ENCODE results near the gene N4BP2. TPM values are rescaled to one million over a fixed set of nuclear protein-coding genes. Genes with fewer than 3 reads are reported as not detected.

Gene N4BP2
- total RNA-seq, 1 experiment from 2014 or later, result 8.5 TPM

GRCh38 chr4:40121515-40121914, 64.9 kb downstream of the N4BP2 start:
- CTCF ChIA-PET, result no interaction called here
- in situ Hi-C loops (cut with HindIII; ENCODE audit: low pct_unique_long_range_greater_than_20kb, low sequenced_read_pairs), result no loop called here
- DNase-seq (ENCODE audit: low read depth, low spot score), result peak; percentile 56
- H3K4me3 ChIP-seq (ENCODE audit: low read depth in 2 of 2, low read length in 2 of 2), result no peak overlapping the region
- no peak overlapping the region for H3K27ac ChIP-seq (ENCODE audit: low read length)
- no TSS peak for BruUV-seq (replicated peaks)
- no peak for TF ChIP-seq SIN3A (IDR thresholded peaks at IDR 0.05; ENCODE audit: borderline replicate concordance, insufficient read depth, low read depth, low read length)
- TF ChIP-seq, protein P1, sequence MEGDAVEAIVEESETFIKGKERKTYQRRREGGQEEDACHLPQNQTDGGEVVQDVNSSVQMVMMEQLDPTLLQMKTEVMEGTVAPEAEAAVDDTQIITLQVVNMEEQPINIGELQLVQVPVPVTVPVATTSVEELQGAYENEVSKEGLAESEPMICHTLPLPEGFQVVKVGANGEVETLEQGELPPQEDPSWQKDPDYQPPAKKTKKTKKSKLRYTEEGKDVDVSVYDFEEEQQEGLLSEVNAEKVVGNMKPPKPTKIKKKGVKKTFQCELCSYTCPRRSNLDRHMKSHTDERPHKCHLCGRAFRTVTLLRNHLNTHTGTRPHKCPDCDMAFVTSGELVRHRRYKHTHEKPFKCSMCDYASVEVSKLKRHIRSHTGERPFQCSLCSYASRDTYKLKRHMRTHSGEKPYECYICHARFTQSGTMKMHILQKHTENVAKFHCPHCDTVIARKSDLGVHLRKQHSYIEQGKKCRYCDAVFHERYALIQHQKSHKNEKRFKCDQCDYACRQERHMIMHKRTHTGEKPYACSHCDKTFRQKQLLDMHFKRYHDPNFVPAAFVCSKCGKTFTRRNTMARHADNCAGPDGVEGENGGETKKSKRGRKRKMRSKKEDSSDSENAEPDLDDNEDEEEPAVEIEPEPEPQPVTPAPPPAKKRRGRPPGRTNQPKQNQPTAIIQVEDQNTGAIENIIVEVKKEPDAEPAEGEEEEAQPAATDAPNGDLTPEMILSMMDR (IDR thresholded peaks at IDR 0.05), result no peak
- ATAC-seq, result no peak
- intact Hi-C loops (cut with micrococcal nuclease; ENCODE audit: unreplicated experiment), result no loop called here
- no peaks in the 10 kb centered on the region for H3K9me3 ChIP-seq (ENCODE audit: control insufficient read depth, insufficient read depth, low read depth, low read length)
- no peaks in the 10 kb centered on the region for H3K27me3 ChIP-seq (ENCODE audit: control insufficient read depth, insufficient read depth, low read length)
- H3K4me1 ChIP-seq (ENCODE audit: control insufficient read depth, insufficient read depth, low read length), result no peaks in the 10 kb centered on the region
- POLR2A ChIA-PET, result no interaction called here
- H3K36me3 ChIP-seq (ENCODE audit: control insufficient read depth, insufficient read depth, low read length), result no peaks in the 10 kb centered on the region

DNA sequence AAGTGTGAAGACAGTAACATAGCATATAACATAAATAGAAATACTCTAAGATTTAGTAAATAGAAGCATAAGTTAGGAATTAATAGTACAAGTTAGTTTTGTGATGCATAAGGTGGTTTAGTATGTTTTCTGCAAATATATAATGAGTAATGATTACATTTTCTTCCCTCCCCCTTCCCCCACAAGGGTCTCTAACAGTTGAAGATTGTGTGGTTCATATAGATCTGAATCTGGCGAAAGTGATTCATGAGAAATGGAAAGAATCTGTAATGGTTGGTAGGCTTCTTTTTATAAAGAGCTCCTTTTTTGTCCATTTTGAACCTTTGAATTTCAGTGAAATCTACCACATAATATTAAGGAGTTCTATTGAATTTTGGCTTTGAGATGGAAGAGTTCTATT, 66.3 kb downstream of the N4BP2 start:
- Histone ChIP-seq H3K9me3 (ENCODE audit: control insufficient read depth, insufficient read depth, low read depth, low read length) (no peaks in the 10 kb centered on the region), H3K4me1 (ENCODE audit: control insufficient read depth, insufficient read depth, low read length) (no peaks in the 10 kb centered on the region), H3K4me3 (ENCODE audit: low read depth in 2 of 2, low read length in 2 of 2) (no peak overlapping the region), H3K27ac (ENCODE audit: low read length) (no peak overlapping the region), H3K36me3 (ENCODE audit: control insufficient read depth, insufficient read depth, low read length) (no peaks in the 10 kb centered on the region), H3K27me3 (ENCODE audit: control insufficient read depth, insufficient read depth, low read length) (no peaks in the 10 kb centered on the region)
- ChIA-PET POLR2A (no interaction called here), CTCF (no interaction called here)
- BruUV-seq (replicated peaks), result no TSS peak
- no peak for TF ChIP-seq TCF7L2 (IDR thresholded peaks at IDR 0.05; ENCODE audit: low read depth, low read length)
- no peak for TF ChIP-seq REST (IDR thresholded peaks at IDR 0.05; ENCODE audit: insufficient read depth in 1 of 2, low read depth in 2 of 2, low read length in 1 of 2)
- TF ChIP-seq POLR2AphosphoS5 (IDR thresholded peaks at IDR 0.05; ENCODE audit: low read depth, low read length), result no peak
- no peak for TF ChIP-seq SIN3A (IDR thresholded peaks at IDR 0.05; ENCODE audit: borderline replicate concordance, insufficient read depth, low read depth, low read length)
- TF ChIP-seq, protein P1 (IDR thresholded peaks at IDR 0.05), result no peak
- in situ Hi-C loops (cut with HindIII; ENCODE audit: low pct_unique_long_range_greater_than_20kb, low sequenced_read_pairs), result no loop called here
- ATAC-seq, result no peak
- intact Hi-C loops (cut with micrococcal nuclease; ENCODE audit: unreplicated experiment), result no loop called here
- DNase-seq (ENCODE audit: low read depth, low spot score), result no peak

- no peaks in the 10 kb centered on the region for H3K36me3 ChIP-seq (ENCODE audit: control insufficient read depth, insufficient read depth, low read length)
- in situ Hi-C loops (cut with HindIII; ENCODE audit: low pct_unique_long_range_greater_than_20kb, low sequenced_read_pairs), result no loop called here
- H3K4me3 ChIP-seq (ENCODE audit: low read depth in 2 of 2, low read length in 2 of 2), result no peak overlapping the region
- no peak overlapping the region for H3K27ac ChIP-seq (ENCODE audit: low read length)
- DNase-seq (ENCODE audit: low read depth, low spot score), result no peak
- CTCF ChIA-PET, result no interaction called here
- intact Hi-C loops (cut with micrococcal nuclease; ENCODE audit: unreplicated experiment), result no loop called here
- no peaks in the 10 kb centered on the region for H3K4me1 ChIP-seq (ENCODE audit: control insufficient read depth, insufficient read depth, low read length)
- no peaks in the 10 kb centered on the region for H3K9me3 ChIP-seq (ENCODE audit: control insufficient read depth, insufficient read depth, low read depth, low read length)
- TF ChIP-seq SIN3A (IDR thresholded peaks at IDR 0.05; ENCODE audit: borderline replicate concordance, insufficient read depth, low read depth, low read length) (no peak), TCF7L2 (IDR thresholded peaks at IDR 0.05; ENCODE audit: low read depth, low read length) (no peak), POLR2AphosphoS5 (IDR thresholded peaks at IDR 0.05; ENCODE audit: low read depth, low read length) (no peak), REST (IDR thresholded peaks at IDR 0.05; ENCODE audit: insufficient read depth in 1 of 2, low read depth in 2 of 2, low read length in 1 of 2) (no peak)
- TF ChIP-seq, protein P1 (IDR thresholded peaks at IDR 0.05), result no peak
- no peaks in the 10 kb centered on the region for H3K27me3 ChIP-seq (ENCODE audit: control insufficient read depth, insufficient read depth, low read length)
- BruUV-seq (replicated peaks), result no TSS peak
- ATAC-seq, result no peak
- POLR2A ChIA-PET, result no interaction called here
These were observed 68.0 kb downstream of the N4BP2 start for GRCh38 chr4:40124690-40125089.
